GM20000 (cell line): ENCODE results near the gene MTHFD1L.

Experiments
- DNase-seq: peaks from one replicate; pipeline ENCODE4 v3.0.0; 2012; ENCODE audit warnings: low spot score
- CTCF ChIP-seq: IDR thresholded peaks from 2 replicates; pipeline ENCODE4 v1.5.1; 2012; ENCODE audit warnings: mild to moderate bottlenecking, control low read depth; ENCODE audit errors: extremely low read depth, missing control alignments

The MTHFD1L gene

DNA sequence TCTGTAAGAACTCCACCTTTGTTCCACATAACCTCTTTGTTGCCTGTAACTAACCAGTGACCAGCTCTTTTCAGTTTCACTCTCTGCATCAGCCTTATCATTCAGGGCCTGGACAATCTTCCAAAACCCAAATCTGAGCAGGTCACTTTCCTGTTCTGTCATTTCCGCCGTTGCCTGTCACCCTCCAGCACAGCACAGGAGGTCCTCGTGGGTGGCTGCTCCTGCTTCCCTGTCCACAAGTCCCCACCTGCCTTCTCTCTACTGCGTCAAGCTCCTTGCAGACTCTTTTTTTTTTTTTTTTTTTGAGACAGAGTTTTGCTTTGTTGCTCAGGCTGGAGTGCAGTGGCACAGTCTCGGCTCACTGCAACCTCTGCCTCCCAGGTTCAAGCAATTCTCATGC, 73.9 kb downstream of the MTHFD1L start:
- TF ChIP-seq CTCF = no peak
- DNase-seq = no peak

GRCh38 chr6:150940941-150941340, 75.4 kb downstream of the MTHFD1L start:
- DNase-seq = no peak
- TF ChIP-seq CTCF = no peak

DNA sequence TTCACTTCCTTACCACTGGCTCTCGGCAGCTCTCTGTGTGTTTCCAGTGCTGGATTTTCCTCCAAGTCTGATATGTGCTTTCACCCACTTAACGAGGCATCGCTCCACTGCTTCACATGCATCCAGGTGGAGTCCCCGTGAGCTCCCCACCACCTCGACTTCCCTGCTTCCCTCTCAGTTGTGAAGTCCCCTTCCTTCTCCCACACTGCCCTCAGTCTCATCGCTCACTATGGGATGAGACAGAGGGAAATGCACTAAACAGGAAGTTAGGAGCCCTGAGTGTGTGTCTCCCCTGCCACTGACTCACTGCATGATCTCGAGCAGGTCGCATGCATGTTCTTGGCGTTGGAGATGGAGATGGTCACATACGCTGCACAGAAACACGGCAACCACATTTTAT, 84.0 kb downstream of the MTHFD1L start:
- TF ChIP-seq CTCF = no peak
- no peak for DNase-seq

- no peak for DNase-seq
- TF ChIP-seq CTCF = no peak
Measured at GRCh38 chr6:150953851-150954250, 88.3 kb downstream of the MTHFD1L start.

- no peak for TF ChIP-seq CTCF
- no peak for DNase-seq
Measured at GRCh38 chr6:150959166-150959565, 93.7 kb downstream of the MTHFD1L start.

DNA sequence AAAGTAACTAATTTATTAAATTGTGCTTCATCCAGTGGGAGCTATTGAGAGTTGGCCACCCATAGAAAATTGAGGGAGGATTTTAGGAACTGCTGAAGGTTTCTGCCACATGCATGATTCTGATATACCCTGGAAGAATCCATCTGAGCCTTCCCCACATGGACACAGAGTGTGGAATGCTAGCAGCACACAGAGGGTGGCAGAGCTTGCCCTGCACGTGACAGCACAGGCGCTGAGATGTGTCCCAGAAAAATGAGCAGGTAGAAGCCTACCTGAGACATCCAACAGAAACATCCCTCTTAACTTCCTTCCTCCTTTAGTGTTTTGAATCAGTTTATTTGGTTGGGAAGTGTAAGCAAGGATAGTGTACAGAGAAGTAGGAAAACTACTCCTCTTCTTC, 96.9 kb downstream of the MTHFD1L start:
- no peak for DNase-seq
- no peak for TF ChIP-seq CTCF

- TF ChIP-seq CTCF = no peak
- no peak for DNase-seq
Measured at GRCh38 chr6:150964765-150965164, 99.3 kb downstream of the MTHFD1L start.
